GM18526 (cell line): ENCODE data around the gene SEH1L.

ENCODE experiments used
- POLR2A ChIP-seq: IDR thresholded peaks from 3 replicates; pipeline ENCODE4 v1.6.1; 2011; ENCODE audit not compliant: insufficient read length; ENCODE audit errors: extremely low read depth

SEH1L gene

GRCh38 chr18:13036622-13037320 is 89.0 kb downstream of the SEH1L start:
- no peak for TF ChIP-seq POLR2A
